ENCODE results near the gene CCN5.

CCN5 gene

GRCh38 chr20:44734938-44735337 is 19.8 kb downstream of the CCN5 start:
- no peak overlapping the region for H3K4me3 Mint-ChIP-seq
- H3K27me3 Mint-ChIP-seq: no peaks in the 10 kb centered on the region
- peaks cover 0 to 13% of the 10 kb centered on the region in 2 donors for H3K9me3 Mint-ChIP-seq
- no peak overlapping the region for H3K27ac Mint-ChIP-seq
- ATAC-seq (no peak), DNase-seq (no peak)
- H3K4me1 Mint-ChIP-seq: peaks cover 45% of the 10 kb centered on the region

DNA sequence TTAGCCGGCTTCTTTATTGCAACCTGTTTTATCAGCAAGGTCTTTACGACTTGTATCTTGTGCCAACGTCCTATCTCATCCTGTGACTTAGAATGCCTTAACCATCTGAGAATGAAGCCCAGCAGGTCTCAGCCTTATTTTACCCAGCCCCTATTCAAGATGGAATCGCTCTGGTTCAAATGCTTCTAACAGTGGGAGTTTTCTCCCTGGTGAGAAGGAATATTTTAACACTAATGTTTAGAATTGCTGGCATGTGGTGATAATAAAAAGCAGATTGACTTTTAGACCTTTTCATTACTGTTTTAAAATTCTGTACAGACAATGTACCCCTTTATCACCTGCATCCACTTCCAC is 20.6 kb downstream of the CCN5 start:
- H3K4me1 Mint-ChIP-seq: peaks cover 45% of the 10 kb centered on the region
- H3K27ac Mint-ChIP-seq: no peak overlapping the region
- DNase-seq (no peak), ATAC-seq (no peak)
- H3K9me3 Mint-ChIP-seq: peaks cover 0 to 13% of the 10 kb centered on the region in 2 donors
- peak overlapping the region; percentile 78 to 88 for H3K4me3 Mint-ChIP-seq
- no peaks in the 10 kb centered on the region for H3K27me3 Mint-ChIP-seq

- Mint-ChIP-seq H3K4me1 (peaks cover 45% of the 10 kb centered on the region), H3K27ac (peak overlapping the region; percentile 55 to 86)
- peak in 1 of 2 donors; percentile 31 for DNase-seq
Observed at GRCh38 chr20:44736170-44737021, 21.2 kb downstream of the CCN5 start.

GRCh38 chr20:44737116-44737515 is 21.9 kb downstream of the CCN5 start:
- no peak for DNase-seq
- Mint-ChIP-seq H3K9me3 (peaks cover 0 to 13% of the 10 kb centered on the region in 2 donors), H3K4me3 (no peak overlapping the region), H3K4me1 (peaks cover 39% of the 10 kb centered on the region), H3K27me3 (peaks cover 3% of the 10 kb centered on the region), H3K27ac (no peak overlapping the region)
- no peak for ATAC-seq

More at GRCh38 chr20:44736170-44737021, 21.2 kb downstream of the CCN5 start:
- Mint-ChIP-seq H3K27me3 (no peaks in the 10 kb centered on the region), H3K9me3 (peaks cover 0 to 13% of the 10 kb centered on the region in 2 donors), H3K4me3 (peak overlapping the region; percentile 78 to 88)
- peak; percentile 73 for ATAC-seq

GRCh38 chr20:44738813-44739477 is 23.8 kb downstream of the CCN5 start:
- DNase-seq (peak; percentile 41 to 67), ATAC-seq (peak; percentile 82)
- peaks cover 12% of the 10 kb centered on the region for H3K27me3 Mint-ChIP-seq
- peaks cover 21% of the 10 kb centered on the region for H3K4me1 Mint-ChIP-seq
- peaks cover 0 to 13% of the 10 kb centered on the region in 2 donors for H3K9me3 Mint-ChIP-seq
- peak overlapping the region; percentile 67 to 81 for H3K4me3 Mint-ChIP-seq
- H3K27ac Mint-ChIP-seq: no peak overlapping the region

DNA sequence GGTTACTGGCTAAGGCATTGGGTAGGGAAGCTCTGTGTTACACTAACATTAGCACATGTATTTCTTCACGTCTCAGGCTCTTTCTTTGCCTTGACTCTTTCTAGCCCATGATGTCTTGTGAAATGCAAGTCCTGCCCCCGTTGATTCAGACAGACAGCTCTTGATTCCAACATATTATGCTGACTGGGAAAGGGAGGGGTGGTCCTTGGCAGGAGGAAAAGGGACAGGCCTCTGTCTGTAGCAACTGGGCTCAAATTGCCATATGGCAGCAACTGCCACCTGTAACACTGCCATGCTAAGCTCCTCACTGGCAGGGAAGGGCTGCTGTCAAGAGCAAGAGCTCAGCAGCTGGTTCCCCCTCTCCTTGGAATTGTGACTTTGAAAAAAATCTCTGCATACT is 24.8 kb downstream of the CCN5 start:
- no peak for DNase-seq
- peaks cover 0 to 13% of the 10 kb centered on the region in 2 donors for H3K9me3 Mint-ChIP-seq
- no peak for ATAC-seq
- H3K4me3 Mint-ChIP-seq: no peak overlapping the region
- H3K27ac Mint-ChIP-seq: no peak overlapping the region
- peaks cover 19% of the 10 kb centered on the region for H3K27me3 Mint-ChIP-seq
- peaks cover 21% of the 10 kb centered on the region for H3K4me1 Mint-ChIP-seq

DNA sequence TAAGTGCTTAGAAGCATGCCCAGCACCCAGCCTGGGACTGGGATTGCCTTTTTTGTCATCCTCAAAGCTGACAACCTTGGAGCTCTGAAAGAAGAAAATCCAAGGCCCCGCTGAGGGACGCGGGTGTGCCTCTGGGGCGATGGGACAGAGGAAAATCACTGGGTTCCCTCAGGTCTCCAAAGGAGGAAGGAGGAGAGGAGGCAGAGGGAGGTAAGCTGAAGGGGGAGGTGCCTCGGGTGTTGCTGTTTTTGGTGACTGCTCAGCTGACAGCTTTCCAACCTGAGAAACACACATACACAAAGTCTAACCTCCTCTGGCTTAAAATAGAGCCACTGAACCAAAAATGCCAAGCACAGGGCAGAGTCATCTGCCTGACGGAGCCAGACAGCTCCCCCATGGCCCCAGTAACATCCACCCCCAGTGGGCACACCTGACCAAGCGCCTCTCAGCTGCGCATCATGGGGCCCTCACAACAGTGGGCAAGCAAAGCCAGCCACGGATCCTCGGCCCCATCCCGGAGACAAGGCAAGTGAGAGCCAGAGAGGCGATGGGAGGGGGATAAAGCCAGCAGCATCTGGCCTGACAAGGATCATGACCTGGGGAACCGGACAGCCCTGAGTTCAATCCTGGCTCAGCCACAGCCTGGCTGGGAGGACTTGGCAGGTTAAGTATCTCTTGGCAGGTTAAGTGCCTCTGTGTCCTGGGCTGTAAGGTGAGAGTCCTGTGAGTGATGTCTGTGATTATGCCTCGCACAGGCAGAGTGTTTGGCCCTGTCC is 27.3 kb downstream of the CCN5 start:
- Mint-ChIP-seq H3K4me1 (peaks cover 23% of the 10 kb centered on the region), H3K27ac (no peak overlapping the region), H3K27me3 (peaks cover 38% of the 10 kb centered on the region), H3K4me3 (no peak overlapping the region), H3K9me3 (no peaks in the 10 kb centered on the region)
- ATAC-seq: no peak
- no peak for DNase-seq

DNA sequence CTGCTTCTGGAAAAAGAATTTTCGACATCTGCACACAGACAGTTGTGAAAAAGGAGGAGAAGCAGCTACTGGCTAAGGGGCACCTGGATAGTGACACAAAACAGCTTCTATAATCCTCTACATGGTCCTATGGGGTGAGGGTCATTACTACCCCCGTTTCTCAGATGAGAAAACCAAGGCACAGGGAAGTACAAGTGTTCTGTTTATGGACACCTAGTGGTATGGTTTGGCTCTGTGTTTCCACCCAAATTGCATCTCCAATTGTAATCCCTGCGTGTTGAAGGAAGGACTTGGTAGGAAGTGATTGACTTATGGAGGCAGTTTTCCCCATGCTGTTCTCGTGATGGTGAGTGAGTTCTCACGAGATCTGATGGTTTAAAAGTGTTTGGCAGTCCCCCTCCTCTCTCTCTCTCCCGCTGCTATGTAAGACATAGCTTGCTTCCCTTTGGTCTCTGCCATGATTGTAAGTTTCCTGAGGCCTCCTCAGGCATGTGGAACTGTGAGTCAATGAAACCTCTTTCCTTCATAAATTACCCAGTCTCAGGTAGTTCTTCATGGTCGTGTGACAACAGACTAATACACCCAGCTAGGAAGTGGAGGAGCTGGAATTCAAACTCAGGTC is 28.0 kb downstream of the CCN5 start:
- no peak for ATAC-seq

GRCh38 chr20:44743916-44744655 is 28.9 kb downstream of the CCN5 start:
- Mint-ChIP-seq H3K9me3 (no peaks in the 10 kb centered on the region), H3K27ac (no peak overlapping the region), H3K4me3 (no peak overlapping the region), H3K27me3 (peaks cover 46% of the 10 kb centered on the region), H3K4me1 (peaks cover 20% of the 10 kb centered on the region)
- no peak for DNase-seq
- ATAC-seq: no peak

More for the DNA sequence above, 28.0 kb downstream of the CCN5 start:
- no peak for DNase-seq
- Mint-ChIP-seq H3K9me3 (no peaks in the 10 kb centered on the region), H3K27me3 (peaks cover 41% of the 10 kb centered on the region), H3K4me3 (no peak overlapping the region), H3K27ac (no peak overlapping the region), H3K4me1 (peaks cover 27% of the 10 kb centered on the region)

DNA sequence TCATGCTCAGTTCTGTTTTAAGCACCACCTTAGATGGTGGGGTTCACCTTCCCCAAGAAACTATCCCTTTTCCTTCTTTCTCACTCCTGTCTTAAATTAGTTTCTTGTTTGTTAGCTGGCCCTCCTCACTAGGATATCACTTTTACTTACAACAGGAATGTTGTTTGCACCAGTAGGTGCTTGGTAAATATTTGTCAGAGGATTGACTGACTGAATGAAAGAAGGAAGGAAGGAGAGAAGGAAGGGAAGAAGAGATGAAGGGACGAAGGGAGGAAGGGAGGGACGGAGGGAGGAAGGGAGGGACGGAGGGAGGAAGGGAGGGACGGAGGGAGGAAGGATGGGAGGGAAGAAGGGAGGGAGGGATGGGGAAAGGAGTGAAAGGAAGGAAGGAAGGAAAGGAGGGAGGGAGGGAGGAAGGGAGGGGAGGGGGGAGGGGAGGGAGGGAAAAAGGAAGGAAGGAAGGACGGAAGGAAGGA is 30.0 kb downstream of the CCN5 start:
- DNase-seq (no peak), ATAC-seq (no peak)
- Mint-ChIP-seq H3K9me3 (no peaks in the 10 kb centered on the region), H3K4me3 (peak overlapping the region; percentile 75 to 81), H3K27ac (peak overlapping the region in 1 of 2 donors; percentile 81), H3K27me3 (peaks cover 56% of the 10 kb centered on the region), H3K4me1 (peaks cover 19% of the 10 kb centered on the region)

- peak; percentile 41 to 52 for DNase-seq
- Mint-ChIP-seq H3K4me3 (peak within 1 kb of the TSS; percentile 80 to 81), H3K4me1 (peaks cover 19% of the 10 kb centered on the region), H3K9me3 (no peaks in the 10 kb centered on the region), H3K27ac (peak within 1 kb of the TSS in 1 of 2 donors; percentile 81), H3K27me3 (peaks cover 56% of the 10 kb centered on the region)
- peak; percentile 75 for ATAC-seq
Observed at GRCh38 chr20:44745598-44746366, 30.6 kb downstream of the CCN5 start, which contains the start of gene KCNK15. KCNK15 (plus strand) TSS chr20:44745865; CDS start chr20:44745911, 46 bp downstream.

- Mint-ChIP-seq H3K9me3 (no peaks in the 10 kb centered on the region), H3K27me3 (peaks cover 63% of the 10 kb centered on the region), H3K4me1 (peaks cover 19% of the 10 kb centered on the region), H3K4me3 (peak overlapping the region; percentile 80 to 81), H3K27ac (peak overlapping the region in 1 of 2 donors; percentile 50)
- DNase-seq (no peak), ATAC-seq (peak; percentile 3)
Observed at GRCh38 chr20:44746367-44747165, 31.4 kb downstream of the CCN5 start.
